Astrocyte (in vitro differentiated cells and primary cell): ENCODE measurements around the gene UBALD1.

Experiments
- CTCF ChIP-seq: IDR thresholded peaks from 2 replicates; pipeline ENCODE4 v1.5.1; 2011; ENCODE audit warnings: low read depth, mild to moderate bottlenecking, inconsistent platforms, low read length, moderate library complexity; ENCODE audit not compliant: insufficient read depth
- EZH2 ChIP-seq: IDR thresholded peaks from 2 replicates; pipeline ENCODE4 v1.6.1; 2012; ENCODE audit warnings: mild to moderate bottlenecking, low read length, inconsistent platforms; ENCODE audit not compliant: insufficient read depth

- TF ChIP-seq CTCF (no peak), EZH2 (no peak)
Observed at GRCh38 chr16:4608704-4608980, 6.0 kb downstream of the UBALD1 start.
